Right renal cortex interstitium (tissue), 3 donors: Measurements from ENCODE around the gene PRKCA. TPM values are rescaled to one million over a fixed set of nuclear protein-coding genes. Genes with fewer than 3 reads are reported as not detected.
"Not testable (repeated sequence)": the region's sequence is repeated elsewhere in the genome, so short reads cannot be mapped to it uniquely, and the experiment has no call there.

Experiments
- DNase-seq, 3 donors: peaks; one replicate each; pipeline ENCODE4 v3.0.0-alpha.2; 2013; ENCODE audit warnings: low read depth in 3 of 3, low spot score in 2 of 3
- polyA plus RNA-seq, 3 donors: library from polyadenylated mRNA; unstranded; fragments of 120-200 nt; gene quantifications; one replicate each; pipeline ENCODE4 v1.2.1, GENCODE V29; 2013; ENCODE audit not compliant: insufficient read length in 3 of 3

The PRKCA gene
- polyA plus RNA-seq, 3 donors = 22.8 to 24.1 (median 23.8) TPM

GRCh38 chr17:66378296-66378695 lies 75.9 kb downstream of the PRKCA start:
- DNase-seq = no peak

GRCh38 chr17:66379544-66379943 lies 77.1 kb downstream of the PRKCA start:
- no peak for DNase-seq

GRCh38 chr17:66379996-66380395 lies 77.6 kb downstream of the PRKCA start:
- no peak for DNase-seq

- DNase-seq = no peak
Observed at GRCh38 chr17:66381701-66382362, 79.4 kb downstream of the PRKCA start.

GRCh38 chr17:66383333-66383732 lies 80.9 kb downstream of the PRKCA start:
- DNase-seq = no peak

- DNase-seq = peak in 1 of 3 donors; percentile 54
Observed at GRCh38 chr17:66386498-66387351, 84.3 kb downstream of the PRKCA start.

GRCh38 chr17:66387392-66387981 lies 85.1 kb downstream of the PRKCA start:
- DNase-seq = no peak

GRCh38 chr17:66392783-66393437 lies 90.5 kb downstream of the PRKCA start:
- no peak for DNase-seq

- DNase-seq = no peak
Observed at GRCh38 chr17:66395961-66396360, 93.5 kb downstream of the PRKCA start.

- DNase-seq = no peak
Observed at GRCh38 chr17:66397486-66397885, 95.1 kb downstream of the PRKCA start.

GRCh38 chr17:66398059-66398458 lies 95.6 kb downstream of the PRKCA start:
- DNase-seq = no peak

- DNase-seq = no peak
Observed at GRCh38 chr17:66398617-66399016, 96.2 kb downstream of the PRKCA start.

GRCh38 chr17:66399441-66399840 lies 97.0 kb downstream of the PRKCA start:
- no peak for DNase-seq

GRCh38 chr17:66400041-66400688 lies 97.8 kb downstream of the PRKCA start:
- DNase-seq = not testable (repeated sequence)

GRCh38 chr17:66400698-66401097 lies 98.3 kb downstream of the PRKCA start:
- DNase-seq = no peak

- DNase-seq = no peak
Observed at GRCh38 chr17:66401364-66401763, 99.0 kb downstream of the PRKCA start.

- DNase-seq = no peak
Observed at GRCh38 chr17:66403846-66404556, 101.6 kb downstream of the PRKCA start.

- no peak for DNase-seq
Observed at GRCh38 chr17:66405836-66406677, 103.6 kb downstream of the PRKCA start.
